ENCODE results near the gene RNF39.
A peak's percentile ranks its signal among the peaks of the same experiment; 100 is the strongest.

Gene RNF39

GRCh38 chr6:30092852-30093543, 17.4 kb upstream of the RNF39 start:
- no peak for TF ChIP-seq CTCF (IDR thresholded peaks at IDR 0.05; ENCODE audit: low read depth, low read length)
- no peak overlapping the region for H3K4me3 ChIP-seq (ENCODE audit: low read depth, low read length)

DNA sequence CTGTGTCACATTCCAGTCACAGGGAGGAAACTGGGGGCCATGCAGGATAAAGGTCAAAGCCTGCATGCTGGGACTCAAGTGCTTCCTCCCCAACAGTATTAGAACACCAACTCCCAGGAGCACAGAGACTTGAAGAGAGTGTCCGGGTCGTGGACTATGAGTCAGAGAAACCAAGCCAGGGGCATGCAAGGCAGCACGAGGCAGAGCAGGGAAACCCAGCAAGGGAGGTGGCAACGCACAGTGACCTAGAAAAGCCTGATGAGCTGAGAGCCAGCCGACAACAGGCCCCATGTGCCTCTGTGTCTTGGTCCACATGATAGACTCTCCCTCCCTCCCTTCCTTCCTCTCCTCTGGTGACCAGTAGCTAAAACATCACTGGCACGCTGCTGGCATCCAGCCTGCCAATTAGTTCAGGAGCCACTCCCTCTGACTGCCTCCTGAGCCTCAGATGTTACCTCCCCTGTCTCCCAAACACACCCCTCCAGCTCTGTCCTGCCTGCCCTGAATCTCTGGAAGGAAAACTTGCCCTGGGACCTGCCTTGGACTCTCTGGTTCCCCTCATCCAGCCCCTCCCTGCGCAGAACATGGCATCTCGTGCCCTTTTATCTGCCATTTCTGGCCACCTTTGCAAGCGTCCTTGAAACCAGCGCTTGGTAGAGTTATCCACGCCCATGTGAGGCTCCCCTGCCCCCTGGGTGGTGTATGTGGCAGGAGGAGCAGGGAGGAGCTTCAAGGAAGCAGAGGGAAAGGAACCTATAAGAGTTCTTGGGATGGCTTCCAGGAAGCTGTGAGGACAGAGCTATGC, 16.2 kb upstream of the RNF39 start:
- no peak for TF ChIP-seq CTCF (IDR thresholded peaks at IDR 0.05; ENCODE audit: low read depth, low read length)
- no peak overlapping the region for H3K4me3 ChIP-seq (ENCODE audit: low read depth, low read length)

DNA sequence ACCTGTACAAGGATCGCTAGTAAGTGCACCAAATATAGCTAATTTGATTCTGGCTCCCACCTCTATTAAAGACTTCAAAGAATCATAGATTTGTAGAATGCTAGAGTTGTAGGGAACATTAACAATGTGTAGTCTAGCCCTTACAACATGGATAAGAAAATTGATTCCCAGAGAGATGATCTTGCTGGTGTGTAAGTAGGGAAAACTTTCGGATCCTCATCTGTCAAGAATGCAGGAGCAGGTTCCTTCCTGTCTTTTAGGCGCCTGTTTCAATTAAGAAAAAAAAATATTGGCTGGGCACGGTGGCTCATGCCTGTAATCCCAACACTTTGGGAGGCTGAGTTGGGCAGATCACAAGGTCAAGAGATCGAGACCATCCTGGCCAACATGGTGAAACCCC, 12.3 kb upstream of the RNF39 start:
- H3K4me3 ChIP-seq (ENCODE audit: low read depth, low read length) = no peak overlapping the region
- TF ChIP-seq CTCF (IDR thresholded peaks at IDR 0.05; ENCODE audit: low read depth, low read length) = no peak

DNA sequence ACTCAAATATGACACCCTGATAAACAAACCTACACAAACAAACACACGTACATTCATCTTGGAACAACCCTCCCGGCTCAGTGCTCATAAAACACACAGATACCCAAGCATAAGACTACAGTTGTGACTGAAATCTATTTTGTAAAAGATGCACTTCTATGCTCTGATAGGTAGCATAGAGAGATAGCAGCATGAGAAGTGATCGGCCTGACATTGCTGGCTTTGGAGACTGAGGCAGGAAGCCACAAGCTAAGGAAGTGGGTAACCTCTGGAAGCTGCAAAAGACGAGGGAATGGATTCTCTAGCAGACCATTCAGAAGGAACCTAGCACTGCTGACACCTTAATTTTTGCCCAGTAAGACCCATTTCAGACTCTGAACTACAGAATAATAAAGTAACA, 1.6 kb upstream of the RNF39 start:
- no peak overlapping the region for H3K4me3 ChIP-seq (ENCODE audit: low read depth, low read length)
- no peak for TF ChIP-seq CTCF (IDR thresholded peaks at IDR 0.05; ENCODE audit: low read depth, low read length)

GRCh38 chr6:30075790-30076732, 492 bp upstream of the RNF39 start:
- peak; percentile 25; the same call in 1 of the 2 replicates for TF ChIP-seq CTCF (IDR thresholded peaks at IDR 0.05; ENCODE audit: low read depth, low read length)
- no peak overlapping the region for H3K4me3 ChIP-seq (ENCODE audit: low read depth, low read length)

DNA sequence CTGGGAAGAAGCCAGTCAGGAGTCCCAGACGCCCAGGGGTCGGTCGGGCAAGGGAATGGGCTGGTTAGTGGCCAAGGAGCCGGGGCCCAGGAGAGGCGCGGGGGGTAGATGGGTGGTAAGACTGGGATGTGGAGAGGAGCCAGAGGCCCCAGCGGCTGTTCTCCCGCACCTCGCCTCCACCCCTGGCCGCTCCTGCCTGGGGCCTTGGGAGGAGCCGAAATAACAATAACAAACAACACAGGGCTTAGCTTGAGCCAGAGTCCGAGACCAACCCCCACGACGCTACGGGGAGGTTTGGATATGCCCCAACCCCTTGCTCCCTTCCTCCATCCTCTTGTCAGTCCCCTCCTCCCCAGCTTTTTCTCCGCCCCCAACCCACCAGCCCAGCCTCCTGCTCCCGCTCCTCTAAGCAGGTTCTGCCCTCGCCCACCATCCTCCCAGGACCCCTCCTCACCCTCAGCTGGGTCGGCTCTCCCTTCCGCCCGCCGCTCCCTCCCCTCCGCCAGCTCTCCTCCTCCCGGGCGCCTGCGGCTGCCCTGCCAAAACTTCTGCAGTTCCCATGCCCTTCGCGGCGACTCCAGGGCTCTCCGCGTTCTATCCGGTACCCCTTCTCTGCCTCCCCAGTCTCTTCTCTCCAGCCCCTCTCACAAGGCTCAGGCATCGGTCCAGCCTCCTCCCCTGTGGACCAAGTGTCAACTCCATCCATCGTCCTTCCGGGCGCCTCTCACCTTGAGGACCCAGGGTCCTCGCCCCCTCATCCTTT, 1.1 kb downstream of the RNF39 start:
- H3K4me3 ChIP-seq (ENCODE audit: low read depth, low read length) = peak overlapping the region; percentile 17
- no peak for TF ChIP-seq CTCF (IDR thresholded peaks at IDR 0.05; ENCODE audit: low read depth, low read length)
